ENCODE data around the gene MARCO.
"Not testable (repeated sequence)": the region's sequence is repeated elsewhere in the genome, so short reads cannot be mapped to it uniquely, and the experiment has no call there.

MARCO gene

DNA sequence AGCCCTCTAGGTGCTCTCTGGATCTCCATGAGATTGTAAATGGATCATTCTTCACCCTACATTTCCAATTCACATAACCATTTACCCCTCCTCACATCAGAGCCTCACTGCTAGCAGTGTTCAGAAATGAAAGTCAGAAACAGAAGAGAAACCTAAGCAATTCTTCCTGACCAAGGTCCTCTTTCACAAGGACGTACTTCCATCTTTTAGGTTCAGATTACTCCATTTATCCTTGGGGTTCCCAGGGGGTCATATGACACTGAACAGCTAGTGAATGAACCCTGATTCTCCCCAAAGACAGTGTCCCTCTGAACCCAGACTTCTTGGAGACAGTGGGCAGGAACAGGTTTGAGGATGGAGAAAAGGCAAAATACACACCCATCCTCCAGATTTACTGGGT, 12.9 kb upstream of the MARCO start:
- no peak for DNase-seq (ENCODE audit: low read depth in 2 of 3, low spot score in 2 of 3)

DNA sequence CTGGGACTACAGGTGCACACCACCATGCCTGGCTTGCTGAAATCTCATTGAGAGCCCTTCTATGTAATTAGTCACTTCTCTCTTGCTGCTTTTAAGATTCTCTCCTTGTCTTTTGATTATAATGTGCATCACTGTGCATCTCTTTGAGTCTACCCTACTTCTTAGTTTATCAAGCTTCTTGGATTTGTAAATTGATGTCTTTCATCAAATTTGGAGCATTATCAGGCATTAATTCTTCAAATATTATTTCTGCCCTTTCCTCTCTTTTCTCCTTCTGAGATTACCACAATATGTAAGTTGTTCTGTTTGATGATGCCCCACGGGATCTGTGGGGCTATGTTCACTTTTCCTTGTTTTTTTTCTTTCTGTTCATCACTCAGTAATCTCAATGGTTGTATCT, 9.0 kb upstream of the MARCO start:
- DNase-seq (ENCODE audit: low read depth in 2 of 3, low spot score in 2 of 3) = no peak

DNA sequence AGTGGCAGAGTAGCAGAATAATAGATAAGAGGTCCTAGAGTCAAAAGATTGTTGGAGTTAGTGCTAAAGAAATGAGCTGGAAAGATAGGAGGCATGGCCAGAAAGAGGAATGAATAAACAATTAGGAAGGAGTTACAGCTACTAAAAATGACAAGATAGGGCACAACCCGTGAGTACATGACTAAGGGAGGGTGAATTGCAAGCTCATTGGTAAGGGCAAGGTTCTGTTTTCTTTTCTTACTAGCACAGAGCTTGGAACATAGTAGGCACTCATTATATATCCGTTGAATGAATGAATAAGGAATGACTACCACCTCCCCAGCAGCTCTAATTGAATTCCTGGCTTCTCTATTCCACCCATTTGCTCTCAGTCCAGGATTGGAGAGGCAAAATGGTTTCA, 5.7 kb upstream of the MARCO start:
- no peak for DNase-seq (ENCODE audit: low read depth in 2 of 3, low spot score in 2 of 3)

DNA sequence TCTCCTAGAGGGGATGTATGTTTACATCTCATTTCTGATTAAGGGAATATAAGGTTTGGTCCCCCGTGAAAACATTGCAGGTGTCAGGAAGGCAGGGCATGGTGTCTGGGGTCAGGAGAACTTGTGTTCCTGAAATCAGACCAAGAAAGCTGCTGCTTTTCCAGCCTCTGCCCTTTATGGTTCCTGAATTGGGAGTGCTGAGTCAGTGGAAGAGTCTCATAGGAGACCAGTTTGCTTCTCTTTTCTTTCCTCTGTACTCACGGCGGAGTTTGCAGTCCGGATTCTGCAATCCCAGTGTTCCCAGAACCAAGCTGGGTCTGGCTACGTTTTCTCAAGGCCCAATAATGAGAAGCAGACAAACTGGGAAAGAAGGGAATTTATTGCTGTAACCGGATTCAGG, 5.1 kb upstream of the MARCO start:
- DNase-seq (ENCODE audit: low read depth in 2 of 3, low spot score in 2 of 3) = no peak

DNA sequence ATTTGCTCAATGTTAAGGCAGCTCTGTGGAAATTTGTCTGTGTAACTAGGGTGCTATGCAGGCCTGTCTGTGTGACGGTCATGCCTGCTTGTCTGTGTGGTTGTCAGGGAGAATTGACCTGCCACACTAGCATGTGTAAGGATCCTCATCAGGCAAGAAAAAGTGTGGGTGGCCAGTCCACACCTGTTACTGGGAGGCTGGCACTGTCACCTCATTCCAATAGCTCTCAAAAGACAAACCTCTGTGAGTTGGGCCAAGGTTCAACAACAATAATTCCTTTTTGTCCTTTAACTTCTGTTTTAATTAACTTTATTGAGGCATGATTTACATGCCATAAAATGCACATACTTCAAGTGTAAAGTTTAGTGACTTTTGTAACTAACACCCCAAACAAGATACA, 4.2 kb upstream of the MARCO start:
- DNase-seq (ENCODE audit: low read depth in 2 of 3, low spot score in 2 of 3) = no peak

DNA sequence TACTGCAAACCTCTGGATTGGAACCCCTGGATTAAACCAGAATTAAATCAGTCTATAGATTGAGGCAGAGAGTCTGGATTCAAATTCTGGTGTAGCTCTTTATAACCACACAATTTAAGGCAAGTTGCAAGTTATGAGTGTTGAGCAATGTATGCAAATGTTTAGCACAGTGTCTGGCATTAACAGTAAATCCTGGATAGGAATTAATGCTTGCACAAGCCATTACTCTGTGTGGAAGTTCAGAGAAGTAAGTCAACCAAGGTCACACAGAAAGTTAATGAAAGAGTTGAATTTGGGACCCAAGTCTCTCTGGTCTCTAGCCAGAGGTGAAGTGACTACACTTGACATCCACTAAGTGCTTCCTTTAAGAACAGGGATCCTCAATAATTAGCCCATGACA, 2.0 kb upstream of the MARCO start:
- no peak for DNase-seq (ENCODE audit: low read depth in 2 of 3, low spot score in 2 of 3)

DNA sequence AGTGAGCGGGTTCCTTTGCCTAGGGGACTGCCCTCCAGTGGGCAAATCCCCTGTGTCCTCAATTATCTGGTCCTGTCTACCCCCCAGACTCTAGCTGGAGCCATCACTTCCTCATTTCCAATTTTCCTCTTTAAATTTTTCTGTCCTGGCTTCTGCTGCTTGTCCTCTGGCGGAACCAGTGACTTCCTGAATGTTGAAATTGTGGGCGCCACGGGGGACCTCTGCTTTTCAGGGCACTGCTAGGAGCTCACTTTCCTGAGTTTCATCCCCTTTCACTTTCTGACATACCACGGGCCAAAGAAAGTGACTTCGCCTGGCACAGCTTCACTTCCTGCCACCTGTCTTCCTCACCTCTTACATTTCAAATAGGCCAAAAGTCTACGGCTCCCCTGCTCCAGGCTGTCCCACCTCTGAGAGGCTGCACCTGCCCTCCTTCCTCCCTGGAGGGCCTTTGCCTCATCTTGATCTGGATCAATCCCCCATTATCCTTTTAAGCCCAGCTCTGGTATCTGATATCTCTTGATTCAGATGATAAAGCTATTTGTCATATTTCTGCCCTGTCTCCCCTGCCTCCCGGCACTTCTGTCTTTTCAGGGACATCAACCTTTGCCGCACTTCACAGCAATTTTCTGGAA, 1.4 kb upstream of the MARCO start:
- DNase-seq (ENCODE audit: low read depth in 2 of 3, low spot score in 2 of 3) = no peak

DNA sequence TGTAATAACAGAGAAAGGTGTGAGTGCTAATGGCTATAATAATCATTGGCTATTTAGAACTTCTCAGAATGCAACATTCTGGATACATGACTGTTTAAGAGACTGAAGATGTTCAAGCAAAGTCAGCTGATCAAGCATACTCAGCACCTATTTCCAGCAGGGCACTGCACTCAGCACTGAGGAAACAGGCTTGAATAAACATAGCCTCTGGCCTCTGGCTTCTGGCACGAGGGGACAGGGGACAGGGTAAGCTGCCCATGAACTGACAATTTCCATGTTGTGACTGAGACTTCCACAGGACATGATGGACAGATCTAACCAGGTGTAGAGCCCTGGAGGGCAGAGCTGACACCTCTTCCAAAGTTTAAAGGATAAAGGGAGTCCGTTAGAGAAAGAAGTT, 1.3 kb downstream of the MARCO start:
- DNase-seq (ENCODE audit: low read depth in 2 of 3, low spot score in 2 of 3) = no peak

DNA sequence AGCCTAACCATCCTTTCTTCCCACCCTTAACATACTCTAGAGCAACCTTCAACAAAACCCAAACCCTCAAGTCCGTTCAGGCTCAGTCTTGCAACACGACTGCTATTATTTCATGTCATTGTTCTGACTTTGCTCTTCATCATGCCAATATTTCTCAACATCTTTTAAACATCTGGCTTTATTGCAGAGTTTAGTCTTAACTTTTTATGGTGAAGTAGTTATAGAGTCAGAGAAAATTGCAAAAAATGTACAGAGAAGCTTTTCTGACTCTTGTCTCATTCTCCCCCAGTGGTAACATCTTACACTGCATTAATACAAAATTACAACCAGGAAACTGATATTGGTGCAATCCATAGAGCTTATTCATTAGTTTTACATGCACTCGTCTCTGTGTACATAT, 3.9 kb downstream of the MARCO start:
- no peak for DNase-seq (ENCODE audit: low read depth in 2 of 3, low spot score in 2 of 3)

DNA sequence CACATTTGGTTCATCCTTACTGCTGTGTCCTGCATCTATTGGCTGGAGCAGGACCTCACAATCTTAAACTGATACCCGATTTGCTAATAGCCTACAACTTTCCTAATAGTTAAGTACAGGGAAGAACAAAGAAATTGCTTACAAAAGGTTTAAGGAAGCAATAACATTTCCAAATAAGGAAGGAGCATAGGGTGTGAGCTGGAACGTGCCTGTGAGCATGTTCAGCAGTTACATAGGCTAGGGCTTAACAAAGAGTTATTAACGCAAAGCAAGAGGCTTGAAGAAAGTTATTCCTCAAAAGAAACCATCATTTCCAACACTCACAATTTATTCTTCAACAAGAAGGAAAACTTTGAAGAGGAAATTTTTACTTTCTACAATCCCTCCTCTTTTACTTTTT, 6.3 kb downstream of the MARCO start:
- DNase-seq (ENCODE audit: low read depth in 2 of 3, low spot score in 2 of 3) = not testable (repeated sequence)

DNA sequence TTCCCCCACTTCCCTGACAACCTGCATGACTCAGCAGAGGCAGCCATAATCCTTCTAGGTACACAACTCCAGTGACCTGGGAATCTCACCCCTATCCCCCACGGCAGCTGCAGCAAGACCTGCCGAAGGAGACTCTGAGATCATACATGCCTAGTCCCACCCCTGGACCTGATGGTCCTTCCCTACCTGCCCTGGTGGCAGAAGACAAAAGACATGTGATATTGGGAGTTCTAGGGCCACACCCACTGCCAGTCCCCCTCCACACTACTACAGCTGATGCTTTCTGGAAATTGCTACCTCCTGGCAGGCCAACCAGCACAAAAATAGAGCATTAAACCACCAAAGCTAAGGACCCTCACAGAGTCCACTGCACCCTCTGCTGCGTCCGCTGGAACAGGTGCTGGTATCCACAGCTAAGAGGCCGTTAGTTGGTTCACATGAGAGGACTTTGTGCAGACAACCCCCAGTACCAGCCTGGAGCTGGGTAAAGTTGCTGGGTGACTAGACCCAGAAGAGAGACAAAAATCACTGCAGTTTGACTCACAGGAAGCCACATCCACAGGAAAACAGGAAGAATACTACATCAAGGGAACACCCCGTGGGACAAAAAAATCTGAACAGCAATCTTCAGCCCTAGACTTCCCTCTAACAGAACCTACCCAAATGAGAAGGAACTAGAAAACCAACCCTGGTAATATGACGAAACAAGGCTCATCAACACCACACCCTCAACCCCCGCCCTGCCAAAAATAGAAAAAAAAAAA, 12.5 kb downstream of the MARCO start:
- no peak for DNase-seq (ENCODE audit: low read depth in 2 of 3, low spot score in 2 of 3)

DNA sequence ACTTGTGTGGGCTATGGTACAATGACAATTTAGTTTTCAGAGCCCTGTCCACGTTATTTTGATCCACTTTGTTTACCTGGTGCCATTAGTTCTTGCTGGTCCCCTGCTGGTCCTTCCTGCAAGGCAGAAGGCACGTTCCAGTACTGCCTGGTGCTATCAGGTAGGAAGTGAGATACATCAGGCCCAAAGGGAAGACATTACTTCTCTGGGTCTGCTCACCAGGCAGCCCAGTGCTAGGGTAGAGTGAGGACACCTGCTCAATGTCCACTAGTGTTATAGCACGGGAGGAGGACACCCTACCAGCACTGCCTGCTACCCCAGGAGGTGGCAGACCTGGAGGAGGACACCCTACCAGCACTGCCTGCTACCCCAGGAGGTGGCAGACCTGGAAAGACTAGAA, 23.7 kb downstream of the MARCO start:
- no peak for DNase-seq (ENCODE audit: low read depth in 2 of 3, low spot score in 2 of 3)

DNA sequence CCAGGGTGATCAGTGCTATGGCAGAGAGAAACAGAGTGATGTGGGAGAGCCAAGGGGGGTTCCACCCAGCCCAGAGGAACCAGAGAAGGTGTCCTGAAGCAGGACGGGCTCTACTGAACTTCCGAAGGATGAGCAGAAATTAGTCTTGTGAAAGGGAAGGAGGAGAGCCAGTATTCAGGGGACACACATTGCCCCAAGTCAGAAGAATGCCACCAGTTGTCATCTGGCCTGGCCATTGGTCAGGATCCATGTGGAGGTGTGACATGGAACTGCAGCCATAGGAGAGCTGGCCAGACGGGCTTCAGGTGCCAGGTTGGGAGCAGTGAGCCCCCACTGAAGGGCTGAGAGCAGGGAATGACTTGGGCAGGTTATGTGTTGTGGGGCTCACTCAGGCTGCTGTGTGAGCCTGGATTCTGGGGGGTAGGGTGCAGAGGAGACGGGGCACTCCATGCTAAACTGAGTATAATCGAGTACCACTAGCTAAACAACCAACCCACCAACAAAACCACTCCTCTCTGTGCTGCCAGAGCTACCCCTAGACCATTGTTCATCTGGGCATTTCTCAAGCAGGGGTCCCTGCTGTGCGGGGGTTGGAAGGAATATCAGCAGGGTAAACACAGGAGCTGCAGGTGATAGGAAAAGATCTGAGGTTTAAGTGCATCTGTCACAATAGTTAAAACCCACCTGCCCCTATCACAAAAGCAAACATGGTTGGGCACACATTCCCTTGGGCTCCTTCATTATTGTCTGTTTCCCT, 25.3 kb downstream of the MARCO start:
- DNase-seq (ENCODE audit: low read depth in 2 of 3, low spot score in 2 of 3) = no peak

DNA sequence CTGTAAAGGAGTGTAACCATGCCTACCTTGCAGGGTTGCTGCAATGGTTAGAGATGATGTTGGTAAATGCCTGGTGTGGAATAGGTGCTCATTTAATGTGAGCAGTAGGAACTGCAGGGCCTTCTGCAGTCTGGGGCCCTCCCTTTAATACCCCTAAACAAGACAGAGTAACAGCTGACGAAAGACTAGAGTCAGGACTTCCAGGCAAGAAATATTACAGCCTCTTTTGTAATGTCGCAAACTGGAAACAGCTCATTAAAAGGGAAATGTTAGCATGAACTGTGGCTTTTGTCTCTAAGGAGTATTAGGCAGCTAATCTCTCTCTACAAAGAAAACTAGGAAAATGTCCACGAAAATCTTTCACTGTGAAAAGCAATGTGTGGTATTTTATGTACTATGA, 26.0 kb downstream of the MARCO start:
- no peak for DNase-seq (ENCODE audit: low read depth in 2 of 3, low spot score in 2 of 3)

DNA sequence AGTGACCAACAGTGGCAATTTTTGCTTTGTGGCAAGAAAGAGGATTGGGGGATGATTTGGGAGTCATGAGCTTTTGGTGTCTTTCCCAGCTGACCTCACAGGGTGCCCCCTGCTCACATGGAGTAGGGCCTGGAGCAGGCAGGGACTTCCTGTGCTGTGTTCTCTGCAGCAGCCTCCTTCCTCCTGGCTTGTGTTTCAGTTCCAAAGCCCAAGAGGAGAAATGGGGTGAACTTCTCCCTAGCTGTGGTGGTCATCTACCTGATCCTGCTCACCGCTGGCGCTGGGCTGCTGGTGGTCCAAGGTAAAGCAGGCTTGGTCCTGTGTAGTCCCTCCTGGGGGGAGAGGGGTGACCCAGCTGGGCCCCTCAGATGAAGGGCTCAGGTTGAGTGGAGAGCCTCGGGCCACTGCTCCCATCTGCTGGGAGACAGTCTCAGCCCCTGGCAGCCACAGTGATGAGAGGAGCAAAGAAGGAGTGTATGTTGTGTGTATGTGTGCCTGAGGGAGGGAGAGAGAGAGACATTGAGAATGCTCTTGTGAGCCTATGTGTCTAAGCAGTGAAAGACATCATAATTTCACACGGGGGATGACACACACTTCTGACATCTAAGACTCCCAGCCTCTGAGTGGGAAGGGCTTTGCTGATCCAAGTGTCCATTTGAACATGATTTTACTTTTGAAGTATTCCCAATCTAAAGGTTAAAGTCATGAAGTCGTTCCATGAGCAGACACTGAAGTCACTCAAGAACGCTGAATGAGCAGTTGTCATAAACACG, 27.2 kb downstream of the MARCO start:
- no peak for DNase-seq (ENCODE audit: low read depth in 2 of 3, low spot score in 2 of 3)

DNA sequence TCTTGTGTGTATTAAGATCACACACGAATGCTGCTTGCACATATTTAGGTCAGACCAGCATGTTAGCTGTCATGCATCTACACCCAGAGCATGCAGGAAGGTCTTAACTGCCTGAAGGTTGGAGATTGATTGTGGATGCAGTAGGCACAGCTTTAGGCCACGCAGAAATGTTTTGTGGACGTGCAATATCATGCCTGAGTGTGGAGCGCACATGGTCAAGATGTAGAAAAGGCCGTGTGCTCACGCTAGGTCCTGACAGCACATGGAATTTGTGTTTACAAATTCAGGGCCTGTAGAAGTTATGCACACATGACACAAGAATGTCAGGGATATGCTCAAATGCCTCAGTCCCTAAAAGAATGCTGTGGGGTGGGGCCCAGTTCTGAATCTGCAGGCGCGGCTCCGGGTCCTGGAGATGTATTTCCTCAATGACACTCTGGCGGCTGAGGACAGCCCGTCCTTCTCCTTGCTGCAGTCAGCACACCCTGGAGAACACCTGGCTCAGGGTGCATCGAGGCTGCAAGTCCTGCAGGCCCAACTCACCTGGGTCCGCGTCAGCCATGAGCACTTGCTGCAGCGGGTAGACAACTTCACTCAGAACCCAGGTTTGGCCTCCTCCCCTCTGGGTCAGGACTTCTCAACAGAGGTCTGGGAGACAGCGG, 27.9 kb downstream of the MARCO start:
- no peak for DNase-seq (ENCODE audit: low read depth in 2 of 3, low spot score in 2 of 3)

DNA sequence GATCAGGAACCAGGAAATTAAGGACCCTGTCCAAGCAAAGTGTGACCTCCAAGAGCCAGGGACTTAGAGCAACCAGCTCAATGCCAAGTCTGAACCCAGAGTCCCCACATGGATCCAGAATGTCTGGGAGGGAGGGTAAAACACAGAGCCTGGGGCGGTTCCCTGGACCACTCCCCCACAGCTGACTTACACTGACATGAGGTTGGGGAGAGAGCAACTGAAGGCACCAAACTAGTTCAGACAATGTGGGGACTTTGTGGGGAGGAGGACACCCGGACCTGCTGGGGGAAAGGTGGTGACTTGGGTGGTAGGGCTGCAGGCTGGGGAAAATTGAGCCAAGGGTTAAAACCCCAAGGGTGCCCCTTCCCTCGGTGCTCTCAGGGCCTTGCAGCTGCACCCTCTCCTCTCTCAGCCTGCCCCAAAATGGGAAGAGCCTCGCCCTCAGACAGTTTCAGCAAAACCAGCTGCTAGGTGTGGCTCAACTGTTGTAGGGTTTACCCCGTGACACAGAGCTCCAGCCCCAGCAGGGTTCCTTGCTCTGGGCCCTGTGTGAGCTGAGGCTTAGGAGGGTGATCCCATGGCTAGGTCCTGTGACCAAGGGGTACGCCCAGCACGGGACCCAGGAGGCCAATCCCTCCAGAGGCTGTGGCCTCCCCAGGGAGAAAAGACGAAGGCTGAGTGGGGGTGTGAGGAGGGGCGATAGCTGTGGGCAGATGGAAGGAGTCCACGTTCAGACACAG, 28.6 kb downstream of the MARCO start:
- DNase-seq (ENCODE audit: low read depth in 2 of 3, low spot score in 2 of 3) = no peak

DNA sequence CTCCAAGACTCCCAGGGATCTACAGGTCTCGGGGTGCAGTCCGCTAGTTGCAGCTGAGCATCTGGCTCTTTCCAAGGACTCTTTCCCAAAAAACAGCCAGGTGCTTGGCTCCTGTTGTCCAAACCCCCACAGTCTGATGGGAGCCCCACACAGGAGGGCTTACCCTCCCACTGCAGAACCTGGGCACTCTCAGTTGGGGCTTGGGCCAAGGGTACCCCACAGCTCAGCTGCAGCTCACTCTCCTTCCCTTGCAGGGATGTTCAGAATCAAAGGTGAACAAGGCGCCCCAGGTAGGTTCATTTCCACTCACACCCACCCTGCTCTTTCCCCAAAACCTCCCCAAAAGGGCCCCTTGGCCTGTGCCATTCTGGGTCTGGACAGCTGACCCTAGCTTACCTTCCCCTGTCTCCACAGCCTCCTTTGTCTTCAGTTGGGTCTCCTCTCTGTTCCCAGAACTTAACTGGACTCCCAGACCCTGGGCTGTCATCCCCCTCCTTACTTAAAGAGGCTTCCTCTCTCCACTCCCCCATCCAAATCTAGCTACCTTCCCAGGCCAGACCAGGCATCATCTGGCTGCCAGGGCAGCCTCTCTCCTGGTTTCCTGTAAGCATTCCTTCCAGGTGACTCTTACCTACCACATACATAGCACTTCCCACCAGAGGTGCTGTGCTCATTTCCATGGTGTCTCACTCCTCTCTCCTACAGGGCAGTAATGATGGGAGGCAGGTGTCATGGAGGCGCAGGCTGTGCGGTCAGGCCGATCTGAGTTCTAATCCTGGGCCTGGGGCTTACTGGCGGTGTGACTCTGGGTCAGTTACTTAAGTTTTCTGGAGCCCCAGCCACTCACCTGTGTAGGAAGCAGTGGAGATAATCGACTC, 29.5 kb downstream of the MARCO start:
- DNase-seq (ENCODE audit: low read depth in 2 of 3, low spot score in 2 of 3) = no peak

DNA sequence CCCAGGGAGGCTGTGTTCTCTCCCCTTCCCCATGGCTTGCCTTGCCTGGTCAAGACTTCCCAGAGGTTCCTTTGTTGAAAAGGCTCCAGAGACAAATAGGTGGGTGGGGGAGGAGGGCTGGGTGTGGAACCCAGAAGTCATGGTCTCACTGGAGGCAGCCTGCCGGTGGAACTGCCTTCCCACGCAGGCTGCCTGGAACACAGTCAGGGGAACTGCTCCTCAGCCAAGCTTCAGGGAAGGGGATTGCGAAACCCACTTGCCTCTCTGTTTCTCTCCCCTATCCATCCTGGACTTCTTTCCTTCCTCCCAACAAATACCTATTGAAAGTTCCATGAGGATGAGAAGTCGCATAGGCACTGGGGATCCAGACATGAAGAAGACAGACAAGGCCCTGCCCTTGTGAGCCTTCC, 31.6 kb downstream of the MARCO start:
- DNase-seq (ENCODE audit: low read depth in 2 of 3, low spot score in 2 of 3) = no peak
